ENCODE results near the gene ENTHD1.
"Not testable (repeated sequence)": the region's sequence is repeated elsewhere in the genome, so short reads cannot be mapped to it uniquely, and the experiment has no call there.

The ENTHD1 gene

GRCh38 chr22:39738746-39739145 is 154.8 kb downstream of the ENTHD1 start:
- Mint-ChIP-seq H3K9me3 (peaks cover 17% of the 10 kb centered on the region), H3K27ac (no peak overlapping the region), H3K27me3 (ENCODE audit: low read depth) (peaks cover 34% of the 10 kb centered on the region), H3K36me3 (ENCODE audit: low read depth) (peaks cover 5% of the 10 kb centered on the region), H3K4me3 (no peak overlapping the region), H3K4me1 (ENCODE audit: low read depth) (peaks cover 2% of the 10 kb centered on the region)

- Mint-ChIP-seq H3K9me3 (peaks cover 11% of the 10 kb centered on the region), H3K27me3 (ENCODE audit: low read depth) (peaks cover 30% of the 10 kb centered on the region), H3K36me3 (ENCODE audit: low read depth) (peaks cover 2% of the 10 kb centered on the region), H3K27ac (no peak overlapping the region), H3K4me3 (no peak overlapping the region), H3K4me1 (ENCODE audit: low read depth) (peaks cover 2% of the 10 kb centered on the region)
These were observed 157.8 kb downstream of the ENTHD1 start for GRCh38 chr22:39735776-39736175.

DNA sequence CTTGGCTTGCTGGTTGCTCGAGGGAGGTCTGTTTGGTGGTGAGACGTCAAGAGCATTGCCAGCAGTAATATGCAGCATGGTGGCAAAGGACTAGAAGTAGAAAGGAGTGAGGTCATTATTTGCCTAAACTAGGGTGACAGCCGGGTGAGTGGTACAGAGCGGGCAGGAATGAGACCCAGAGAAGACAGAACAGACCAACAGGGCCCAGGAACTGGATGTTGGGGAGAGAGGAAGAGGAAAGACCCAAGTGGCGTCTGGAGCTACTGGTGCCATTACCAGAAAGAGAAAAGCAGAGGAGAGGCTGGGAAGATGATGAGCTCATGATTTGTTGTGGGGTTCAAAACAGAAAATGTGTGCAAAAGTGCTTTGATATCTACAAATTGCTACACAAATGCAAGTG is 158.7 kb downstream of the ENTHD1 start:
- Mint-ChIP-seq H3K27ac (no peak overlapping the region), H3K4me1 (ENCODE audit: low read depth) (peaks cover 2% of the 10 kb centered on the region), H3K4me3 (no peak overlapping the region), H3K27me3 (ENCODE audit: low read depth) (peaks cover 30% of the 10 kb centered on the region), H3K9me3 (peaks cover 9% of the 10 kb centered on the region), H3K36me3 (ENCODE audit: low read depth) (peaks cover 2% of the 10 kb centered on the region)

GRCh38 chr22:39734046-39734445 is 159.5 kb downstream of the ENTHD1 start:
- H3K27ac Mint-ChIP-seq; H3K4me3 Mint-ChIP-seq; H3K36me3 Mint-ChIP-seq (ENCODE audit: low read depth); H3K9me3 Mint-ChIP-seq; H3K4me1 Mint-ChIP-seq (ENCODE audit: low read depth): not testable (repeated sequence)
- H3K27me3 Mint-ChIP-seq (ENCODE audit: low read depth) = peaks cover 30% of the 10 kb centered on the region

DNA sequence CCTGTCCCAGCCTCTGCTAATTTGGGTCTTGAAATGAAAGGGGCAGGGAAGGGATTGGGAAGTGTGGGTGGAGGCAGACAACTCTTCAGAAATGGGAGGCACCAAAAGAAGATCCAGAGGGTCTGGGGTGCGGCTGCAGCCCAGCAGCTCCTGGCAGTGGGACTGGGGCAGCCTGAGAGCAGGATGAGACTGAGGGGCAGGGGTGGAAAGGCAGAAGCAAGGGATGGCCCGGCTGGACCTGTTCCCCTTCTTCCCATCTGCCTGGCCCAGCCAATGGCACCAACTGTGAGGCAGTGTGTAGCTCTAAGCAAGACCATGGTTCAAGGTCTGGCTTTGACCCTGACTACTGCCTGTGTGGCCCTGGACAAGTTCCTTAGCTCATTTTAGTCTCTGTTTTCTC is 160.4 kb downstream of the ENTHD1 start:
- H3K27ac Mint-ChIP-seq = no peak overlapping the region
- no peak overlapping the region for H3K4me3 Mint-ChIP-seq
- peaks cover 2% of the 10 kb centered on the region for H3K4me1 Mint-ChIP-seq (ENCODE audit: low read depth)
- H3K36me3 Mint-ChIP-seq (ENCODE audit: low read depth) = no peaks in the 10 kb centered on the region
- H3K9me3 Mint-ChIP-seq = no peaks in the 10 kb centered on the region
- H3K27me3 Mint-ChIP-seq (ENCODE audit: low read depth) = peaks cover 28% of the 10 kb centered on the region

DNA sequence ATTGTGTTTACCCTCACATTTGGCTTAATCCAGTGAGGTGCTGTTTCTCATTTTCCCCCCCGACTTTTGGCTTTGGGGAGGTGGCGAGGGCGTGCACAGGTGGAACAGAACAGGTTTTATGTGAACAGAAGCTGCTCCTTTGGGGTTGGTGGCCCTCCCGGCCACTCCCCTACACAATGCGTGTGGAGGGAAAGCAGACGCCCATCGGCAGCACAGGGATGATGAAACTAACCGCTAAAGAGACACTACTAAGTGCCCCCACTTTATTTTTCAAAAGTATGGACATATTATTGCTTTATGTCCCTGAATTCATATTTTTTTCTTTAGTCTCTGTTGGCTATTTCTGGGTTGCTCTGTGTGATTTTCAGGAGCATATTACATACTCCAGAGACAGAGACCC is 160.9 kb downstream of the ENTHD1 start:
- Mint-ChIP-seq H3K27me3 (ENCODE audit: low read depth) (peaks cover 23% of the 10 kb centered on the region), H3K9me3 (no peaks in the 10 kb centered on the region), H3K4me3 (no peak overlapping the region), H3K4me1 (ENCODE audit: low read depth) (no peaks in the 10 kb centered on the region), H3K36me3 (ENCODE audit: low read depth) (no peaks in the 10 kb centered on the region), H3K27ac (no peak overlapping the region)

GRCh38 chr22:39731881-39732555 is 161.5 kb downstream of the ENTHD1 start:
- Mint-ChIP-seq H3K9me3 (no peaks in the 10 kb centered on the region), H3K27me3 (ENCODE audit: low read depth) (peaks cover 16% of the 10 kb centered on the region), H3K4me1 (ENCODE audit: low read depth) (no peaks in the 10 kb centered on the region), H3K4me3 (no peak overlapping the region), H3K27ac (no peak overlapping the region), H3K36me3 (ENCODE audit: low read depth) (no peaks in the 10 kb centered on the region)

DNA sequence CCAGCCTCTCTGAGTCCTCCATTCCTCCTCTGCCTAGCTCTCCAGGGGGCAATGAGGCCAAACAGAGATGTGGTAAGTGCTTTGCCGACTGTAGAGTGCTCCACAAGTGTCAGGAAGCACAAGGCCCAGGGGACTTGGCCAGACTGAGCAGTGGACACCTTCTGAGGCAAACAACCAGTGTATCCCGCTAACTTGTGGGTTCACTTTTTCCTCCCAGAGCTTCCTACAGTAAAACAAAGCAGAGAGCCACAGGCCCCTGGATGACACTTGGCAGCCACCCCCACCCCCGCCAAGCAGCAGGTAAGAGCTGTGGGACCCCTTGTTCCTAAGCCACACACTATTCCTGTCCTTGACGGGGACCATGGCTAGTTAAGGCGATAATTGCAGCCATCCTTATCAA is 162.1 kb downstream of the ENTHD1 start:
- Mint-ChIP-seq H3K4me1 (ENCODE audit: low read depth) (no peaks in the 10 kb centered on the region), H3K27me3 (ENCODE audit: low read depth) (peaks cover 13% of the 10 kb centered on the region), H3K9me3 (no peaks in the 10 kb centered on the region), H3K36me3 (ENCODE audit: low read depth) (no peaks in the 10 kb centered on the region), H3K4me3 (no peak overlapping the region), H3K27ac (no peak overlapping the region)

DNA sequence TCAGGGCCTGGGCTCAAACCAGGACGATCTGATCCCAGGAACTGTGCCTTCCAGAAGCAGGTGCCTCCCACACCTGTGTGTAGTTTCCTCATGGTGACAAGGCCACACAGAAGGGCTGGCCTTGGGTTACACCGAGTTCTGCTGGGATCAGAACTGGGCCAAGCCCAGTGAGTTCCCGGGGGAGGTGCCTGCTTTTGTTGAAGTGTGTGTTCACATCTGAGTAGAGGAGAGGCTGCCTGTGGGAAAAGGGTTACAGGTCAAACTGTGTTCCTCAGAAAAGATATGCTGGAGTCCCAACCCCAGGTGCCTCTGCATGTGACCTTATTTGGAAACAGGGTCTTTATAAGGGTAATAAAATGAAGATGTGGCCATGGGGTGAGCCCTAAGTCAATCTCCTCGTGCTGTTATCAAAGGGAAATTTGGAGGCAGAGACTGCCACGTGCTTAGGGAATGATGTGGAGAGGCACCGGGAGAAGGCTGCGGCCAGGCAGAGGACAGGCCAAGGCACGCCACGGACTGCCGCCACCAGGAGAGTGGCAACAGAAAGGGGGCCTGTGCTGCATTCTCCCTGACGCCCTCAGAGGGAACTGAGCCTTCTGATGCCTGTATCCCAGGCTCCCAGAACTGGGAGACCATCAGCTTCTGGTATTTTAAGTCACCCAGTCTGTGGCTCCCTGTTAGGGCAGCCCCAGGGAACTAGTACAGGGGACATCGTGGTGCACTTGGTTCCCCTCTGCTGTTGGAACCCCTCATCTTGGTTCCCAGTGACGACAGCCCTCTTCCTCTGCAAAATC is 164.2 kb downstream of the ENTHD1 start:
- H3K4me1 Mint-ChIP-seq (ENCODE audit: low read depth) = no peaks in the 10 kb centered on the region
- H3K4me3 Mint-ChIP-seq = no peak overlapping the region
- H3K9me3 Mint-ChIP-seq = no peaks in the 10 kb centered on the region
- no peaks in the 10 kb centered on the region for H3K36me3 Mint-ChIP-seq (ENCODE audit: low read depth)
- H3K27me3 Mint-ChIP-seq (ENCODE audit: low read depth) = peaks cover 6% of the 10 kb centered on the region
- H3K27ac Mint-ChIP-seq = no peak overlapping the region

DNA sequence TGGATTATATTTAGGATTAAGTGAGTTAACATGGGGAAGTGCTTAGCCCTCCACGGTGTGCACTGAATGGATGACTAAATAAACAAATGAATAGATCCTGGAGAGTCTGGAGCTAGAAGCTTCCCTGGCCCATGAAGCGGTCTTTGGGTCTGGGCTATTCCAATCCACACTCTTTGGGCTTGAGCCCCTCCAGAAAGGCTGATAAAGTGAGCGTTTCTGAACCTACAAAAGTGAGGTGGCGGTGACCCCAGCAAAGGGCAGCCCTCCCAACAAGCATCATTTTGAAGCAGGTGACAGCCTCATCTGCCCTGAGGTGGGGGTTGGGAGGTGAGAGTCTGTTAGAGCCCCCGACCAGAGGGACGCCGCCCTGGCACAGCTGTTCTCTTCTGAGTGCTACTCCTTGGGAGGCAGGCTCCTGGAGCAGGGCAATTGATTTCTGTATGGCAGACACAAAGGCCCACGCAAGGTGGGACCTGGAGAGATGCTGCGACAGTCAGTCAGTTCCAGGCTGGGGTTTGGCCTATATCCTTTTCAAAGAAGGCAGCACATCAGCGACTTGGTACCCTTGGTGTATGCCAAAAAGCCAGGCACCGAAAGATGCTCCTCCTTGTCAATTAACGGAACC is 165.2 kb downstream of the ENTHD1 start:
- Mint-ChIP-seq H3K36me3 (ENCODE audit: low read depth) (no peaks in the 10 kb centered on the region), H3K9me3 (no peaks in the 10 kb centered on the region), H3K4me1 (ENCODE audit: low read depth) (no peaks in the 10 kb centered on the region), H3K4me3 (no peak overlapping the region), H3K27ac (no peak overlapping the region), H3K27me3 (ENCODE audit: low read depth) (peaks cover 6% of the 10 kb centered on the region)

- no peaks in the 10 kb centered on the region for H3K4me1 Mint-ChIP-seq (ENCODE audit: low read depth)
- no peaks in the 10 kb centered on the region for H3K9me3 Mint-ChIP-seq
- no peaks in the 10 kb centered on the region for H3K36me3 Mint-ChIP-seq (ENCODE audit: low read depth)
- H3K27ac Mint-ChIP-seq = no peak overlapping the region
- H3K27me3 Mint-ChIP-seq (ENCODE audit: low read depth) = peaks cover 6% of the 10 kb centered on the region
- no peak overlapping the region for H3K4me3 Mint-ChIP-seq
These were observed 166.0 kb downstream of the ENTHD1 start for GRCh38 chr22:39727541-39727940.

DNA sequence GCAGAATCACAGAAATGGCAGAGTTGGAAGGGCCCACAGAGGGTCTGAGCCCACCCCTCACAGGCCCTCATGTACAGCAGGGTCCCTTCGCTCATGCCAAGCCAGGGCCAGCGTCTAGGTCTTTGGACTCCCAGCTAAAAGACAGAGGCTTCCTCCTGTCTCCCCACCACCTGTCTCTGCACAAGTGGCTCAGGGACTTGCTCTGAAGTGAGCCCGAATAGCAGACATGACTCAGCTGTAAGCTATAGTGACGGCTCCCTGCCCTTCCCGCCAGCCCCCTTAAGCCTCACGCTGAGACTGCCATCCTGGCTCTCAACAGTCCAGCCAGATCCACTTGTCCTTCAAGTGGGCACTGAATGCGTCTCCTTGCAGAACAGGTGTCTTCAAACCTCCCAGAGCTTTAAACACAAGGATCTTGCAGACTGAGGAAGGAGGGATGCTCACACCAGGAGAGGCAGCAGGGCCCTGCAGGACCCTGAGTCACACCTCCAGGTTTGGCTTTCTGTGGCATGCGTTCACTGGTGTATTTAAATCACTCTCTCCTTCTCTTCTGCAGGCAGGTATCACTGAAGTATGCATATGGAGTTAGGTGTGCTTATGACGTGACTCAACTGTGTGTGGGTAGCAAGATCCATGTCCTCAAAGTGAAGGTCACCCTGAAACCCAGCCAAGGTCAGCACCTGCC is 168.1 kb downstream of the ENTHD1 start:
- Mint-ChIP-seq H3K27ac (no peak overlapping the region), H3K9me3 (peaks cover 3% of the 10 kb centered on the region), H3K27me3 (ENCODE audit: low read depth) (peaks cover 6% of the 10 kb centered on the region), H3K4me3 (no peak overlapping the region), H3K36me3 (ENCODE audit: low read depth) (no peaks in the 10 kb centered on the region), H3K4me1 (ENCODE audit: low read depth) (peaks cover 3% of the 10 kb centered on the region)

DNA sequence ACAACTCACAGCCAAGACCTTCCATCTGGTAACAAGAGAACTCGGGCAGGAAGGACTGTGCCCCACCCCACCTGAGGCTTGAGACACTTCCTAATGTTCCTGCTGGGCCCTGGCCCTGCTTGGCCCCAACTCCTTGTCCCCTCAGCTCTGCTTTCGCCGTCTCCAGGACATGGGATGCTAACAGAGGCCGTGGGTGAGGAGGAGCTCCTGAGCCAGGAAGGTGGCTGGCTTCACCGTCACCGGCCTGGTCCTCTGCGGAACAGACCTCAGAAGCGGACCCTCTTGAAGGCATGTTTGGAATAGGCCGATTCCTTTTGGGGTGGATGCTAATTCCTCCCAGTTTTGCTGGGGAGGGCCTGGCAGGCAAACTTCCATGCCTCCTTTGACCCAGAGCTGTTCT is 168.7 kb downstream of the ENTHD1 start:
- H3K36me3 Mint-ChIP-seq (ENCODE audit: low read depth) = no peaks in the 10 kb centered on the region
- H3K9me3 Mint-ChIP-seq = peaks cover 3% of the 10 kb centered on the region
- peaks cover 3% of the 10 kb centered on the region for H3K4me1 Mint-ChIP-seq (ENCODE audit: low read depth)
- H3K27ac Mint-ChIP-seq = no peak overlapping the region
- no peak overlapping the region for H3K4me3 Mint-ChIP-seq
- H3K27me3 Mint-ChIP-seq (ENCODE audit: low read depth) = peaks cover 6% of the 10 kb centered on the region

GRCh38 chr22:39724390-39724789 is 169.2 kb downstream of the ENTHD1 start:
- Mint-ChIP-seq H3K4me1 (ENCODE audit: low read depth) (peaks cover 3% of the 10 kb centered on the region), H3K9me3 (peaks cover 3% of the 10 kb centered on the region), H3K4me3 (no peak overlapping the region), H3K36me3 (ENCODE audit: low read depth) (no peaks in the 10 kb centered on the region), H3K27me3 (ENCODE audit: low read depth) (peaks cover 6% of the 10 kb centered on the region), H3K27ac (no peak overlapping the region)

All from T-helper 1 cell treated with Interleukin-12 subunit alpha and Interleukin-12 subunit beta and Interleukin-4 antibody, amounts not matched to agents 30 μg/mL and 1 μg/mL, for 36 hours (primary cell).